Skeletal muscle cell (primary cell): ENCODE measurements around the gene CFAP70.
"Not testable (repeated sequence)": the region's sequence is repeated elsewhere in the genome, so short reads cannot be mapped to it uniquely, and the experiment has no call there.

Experiments used
- DNase-seq: peaks from one replicate; pipeline ENCODE4 v3.0.0-alpha.2; 2010; ENCODE audit warnings: low read depth
- H3K4me3 ChIP-seq: 2 replicates; pipeline ENCODE4 v1.5.1; 2011; ENCODE audit warnings: low read depth, mild to moderate bottlenecking, control low read depth, low read length, moderate library complexity

Gene CFAP70

GRCh38 chr10:73262105-73262730 is 96.4 kb downstream of the CFAP70 start:
- H3K4me3 ChIP-seq = no peak overlapping the region
- DNase-seq = peak; percentile 66

DNA sequence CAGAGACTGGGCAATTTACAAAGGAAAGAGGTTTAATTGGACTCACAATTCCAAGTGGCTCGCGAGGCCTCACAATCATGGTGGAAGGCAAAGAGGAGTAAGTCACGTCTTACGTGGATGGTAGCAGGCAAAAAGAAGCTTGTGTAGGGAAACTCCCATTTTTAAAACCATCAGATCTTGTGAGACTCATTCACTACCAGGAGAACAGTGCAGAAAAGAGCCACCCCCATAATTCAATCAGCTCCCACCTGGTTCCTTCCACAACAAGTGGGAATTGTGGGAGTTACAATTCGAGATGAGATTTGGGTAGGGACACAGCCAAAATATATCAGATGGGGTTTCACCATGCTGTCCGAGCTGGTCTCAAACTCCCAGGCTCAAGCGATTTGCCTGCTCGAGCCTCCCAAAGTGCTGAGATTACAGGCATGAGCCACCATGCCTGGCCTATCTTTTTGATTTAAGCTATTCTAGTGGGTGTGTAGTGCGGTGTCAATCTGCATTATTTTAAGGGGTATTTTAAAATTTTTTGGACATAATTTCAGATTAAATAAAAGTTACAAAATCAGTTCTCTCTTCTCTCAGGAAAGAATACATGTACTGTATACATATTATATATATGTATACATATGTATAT is 97.2 kb downstream of the CFAP70 start:
- DNase-seq = no peak

DNA sequence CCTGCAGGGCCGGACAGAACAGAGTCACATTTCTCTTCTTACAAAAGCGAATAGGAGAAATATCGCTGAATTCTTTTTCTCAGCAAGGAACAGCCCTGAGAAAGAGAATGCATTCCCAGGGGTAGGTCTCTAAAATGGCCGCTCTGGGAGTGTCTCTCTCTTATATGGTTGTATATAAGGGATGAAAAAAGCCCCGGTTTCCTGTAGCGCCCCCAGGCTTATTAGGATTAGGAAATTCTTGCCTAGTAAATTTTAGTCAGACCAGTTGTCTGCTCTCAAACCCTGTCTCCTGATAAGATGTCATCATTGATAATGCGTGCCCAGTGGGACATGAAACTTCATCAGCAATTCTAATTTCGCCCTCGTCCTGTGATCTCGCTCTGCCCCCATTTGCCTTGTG is 100.1 kb downstream of the CFAP70 start:
- H3K4me3 ChIP-seq, DNase-seq: not testable (repeated sequence)

More for the DNA sequence above, 97.2 kb downstream of the CFAP70 start:
- no peak overlapping the region for H3K4me3 ChIP-seq

- H3K4me3 ChIP-seq = peak overlapping the region; percentile 64
- no peak for DNase-seq
Measured at GRCh38 chr10:73253225-73253555, 105.5 kb downstream of the CFAP70 start.

DNA sequence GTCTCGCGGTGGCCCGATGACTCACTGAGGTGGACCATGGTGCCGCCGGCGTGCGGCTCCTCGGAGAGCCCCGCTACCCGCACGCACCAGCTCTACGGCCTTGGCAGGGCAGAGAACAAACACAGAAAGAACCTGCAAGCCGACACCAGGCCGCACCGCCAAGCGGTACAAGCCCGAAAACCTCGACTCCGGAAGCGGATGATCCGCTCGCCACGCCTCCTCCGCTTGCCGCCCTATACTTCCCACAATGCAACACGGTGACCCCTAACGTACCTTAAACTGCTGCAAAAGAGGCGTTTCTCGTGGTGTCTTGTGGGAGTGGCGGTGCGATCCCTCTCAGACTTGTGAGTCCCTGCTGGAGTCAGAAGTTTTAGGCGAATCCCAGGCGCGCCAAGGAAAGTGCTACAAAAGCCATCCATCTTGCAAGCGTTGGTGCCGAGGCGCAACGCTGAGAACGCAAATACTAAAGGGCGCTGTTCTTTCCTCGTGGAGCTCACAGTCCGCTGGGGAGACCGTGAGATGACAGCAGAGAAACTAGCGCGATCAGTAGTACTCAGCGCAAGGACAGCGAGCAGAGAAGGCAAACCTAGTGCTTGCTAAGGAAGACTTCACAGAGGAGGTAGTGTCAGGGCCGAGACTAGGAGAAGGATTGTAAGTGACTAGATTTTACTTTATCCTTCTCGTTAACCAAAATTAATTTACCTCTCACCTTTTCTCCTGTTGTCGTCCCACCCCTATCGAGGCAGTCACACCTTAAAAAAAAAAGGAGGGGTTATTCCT is 106.0 kb downstream of the CFAP70 start, which contains the start of gene MRPS16:
Gene MRPS16 (minus strand): TSS at position 200 of the 780 bp plus-strand sequence. CDS start 162 bp downstream, at position 38.
- H3K4me3 ChIP-seq = peak within 1 kb of the TSS; percentile 64
- peak; percentile 93 for DNase-seq

- DNase-seq = no peak
- H3K4me3 ChIP-seq = peak overlapping the region; percentile 64
Measured at GRCh38 chr10:73251683-73252444, 106.8 kb downstream of the CFAP70 start.

DNA sequence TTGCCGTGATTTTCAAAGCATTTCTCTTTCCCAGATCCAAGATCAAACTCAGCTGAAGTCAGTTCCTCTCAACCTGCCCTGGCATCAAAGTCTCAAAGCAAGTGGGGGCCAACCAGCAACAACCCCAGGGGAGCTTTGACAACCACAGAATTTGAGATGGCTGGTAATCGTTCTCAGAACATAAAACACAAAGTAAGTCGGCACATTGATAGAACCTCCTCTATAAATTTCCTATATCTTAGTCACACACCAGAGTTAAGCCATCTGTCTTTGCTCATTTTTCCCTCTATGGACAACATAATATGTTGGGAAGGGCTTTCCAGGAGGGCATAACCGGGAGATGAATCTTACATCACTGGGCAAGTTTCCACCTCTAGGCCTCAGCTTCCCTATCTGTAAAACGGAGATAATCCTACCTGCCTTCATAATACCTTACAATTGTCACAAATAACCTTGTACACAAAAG is 110.4 kb downstream of the CFAP70 start:
- H3K4me3 ChIP-seq = no peak overlapping the region
- DNase-seq = no peak

DNA sequence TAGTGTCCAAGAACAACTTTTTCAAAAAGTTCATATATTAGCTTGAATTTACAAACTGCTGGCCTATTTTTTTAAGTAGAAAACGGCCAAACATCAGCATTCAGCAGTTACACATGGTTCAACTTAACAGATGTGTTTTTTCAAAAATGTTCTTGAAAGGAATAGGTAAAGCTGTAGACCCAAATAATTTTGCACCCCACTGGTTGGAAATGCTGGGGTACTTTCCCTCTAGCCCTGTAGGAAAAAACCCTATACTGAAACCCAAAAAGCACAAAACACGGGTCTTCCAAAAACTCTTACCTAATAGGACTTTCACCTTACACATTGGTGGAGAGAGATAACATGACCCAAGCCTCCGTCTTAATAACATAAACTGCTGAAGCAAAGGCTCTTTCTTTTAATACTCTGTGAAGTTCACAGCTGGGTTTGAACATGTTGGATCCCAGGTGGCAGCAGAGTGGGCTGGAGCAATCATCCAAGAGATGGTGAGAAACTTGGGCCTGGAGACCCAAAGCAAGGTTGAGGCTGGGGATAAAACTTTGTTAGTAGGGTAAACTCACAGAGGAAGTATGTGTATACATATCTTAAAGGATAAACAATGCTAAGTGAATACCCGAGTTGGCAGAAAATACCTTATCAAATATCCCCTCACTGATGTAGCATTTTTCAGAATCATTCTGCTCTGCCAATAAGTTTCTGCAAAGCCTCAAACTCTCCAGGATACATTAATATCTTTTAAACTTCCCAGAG is 111.0 kb downstream of the CFAP70 start:
- DNase-seq = no peak
- peak overlapping the region; percentile 87 for H3K4me3 ChIP-seq

- H3K4me3 ChIP-seq = peak within 1 kb of the TSS; percentile 87
- DNase-seq = peak; percentile 78
Measured at GRCh38 chr10:73246646-73247508, 111.8 kb downstream of the CFAP70 start, which contains the start of gene DNAJC9. Gene DNAJC9, minus strand, starts transcription at chr10:73247255. Its CDS starts 66 bp downstream, at chr10:73247189.

DNA sequence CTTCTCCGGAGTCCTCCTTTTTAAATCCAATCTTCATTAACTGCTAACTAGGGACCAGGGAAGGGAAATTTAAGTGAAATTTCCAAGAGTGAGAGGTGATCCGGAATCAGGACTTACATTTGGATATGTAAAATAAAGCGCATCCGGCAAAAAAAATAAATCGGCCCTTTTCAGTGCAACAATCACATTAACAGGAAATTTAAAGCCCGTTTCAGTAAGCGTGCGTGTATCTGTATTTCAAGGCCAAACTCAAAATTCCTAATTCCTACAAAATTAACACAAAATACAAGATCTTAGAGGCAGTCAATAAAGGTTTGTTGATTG is 112.4 kb downstream of the CFAP70 start:
- no peak for DNase-seq
- peak overlapping the region; percentile 87 for H3K4me3 ChIP-seq

- DNase-seq = no peak
Measured at GRCh38 chr10:73244866-73245477, 113.7 kb downstream of the CFAP70 start.

DNA sequence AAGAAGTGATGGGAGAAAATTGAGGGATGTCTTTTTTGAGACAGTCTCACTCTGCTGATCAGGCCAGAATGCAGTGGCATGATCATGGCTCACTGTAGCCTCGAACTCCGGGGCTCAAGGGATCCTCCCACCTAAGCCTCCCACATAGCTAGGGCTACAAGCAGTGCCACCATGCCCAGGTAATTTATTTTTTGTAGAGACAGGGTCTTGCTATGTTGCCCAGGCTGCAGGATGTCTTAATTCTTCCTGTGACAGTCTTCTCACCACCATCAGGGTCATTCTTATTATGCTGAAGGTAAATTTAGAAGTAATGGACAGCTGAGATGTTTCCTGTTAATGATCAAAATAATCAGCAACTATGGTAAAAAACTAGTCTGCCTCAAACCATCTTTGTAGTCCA is 118.8 kb downstream of the CFAP70 start:
- H3K4me3 ChIP-seq = no peak overlapping the region
- DNase-seq = no peak

More at GRCh38 chr10:73244866-73245477, 113.7 kb downstream of the CFAP70 start:
- peak overlapping the region; percentile 12 for H3K4me3 ChIP-seq

- no peak for DNase-seq
- H3K4me3 ChIP-seq = no peak overlapping the region
Measured at GRCh38 chr10:73238990-73239566, 119.6 kb downstream of the CFAP70 start.

DNA sequence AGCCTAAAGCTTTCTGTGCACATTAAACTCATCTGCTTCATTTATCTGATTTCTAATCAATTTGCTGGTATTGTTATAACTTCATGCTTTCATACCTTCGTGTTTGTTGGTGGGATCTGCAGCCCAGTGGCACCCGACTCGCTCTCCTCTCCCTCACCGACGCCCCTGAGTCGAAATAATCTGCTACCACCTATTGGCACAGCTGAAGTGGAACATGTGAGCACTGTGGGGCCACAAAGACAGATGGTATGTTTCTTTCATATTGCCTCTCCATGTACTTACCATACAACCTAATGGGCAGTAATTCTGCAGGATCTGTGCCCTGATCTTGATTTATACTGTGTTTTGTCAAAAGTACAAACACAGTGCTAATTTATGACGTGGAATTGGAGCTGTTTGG is 124.0 kb downstream of the CFAP70 start:
- no peak overlapping the region for H3K4me3 ChIP-seq
- DNase-seq = no peak

- DNase-seq = no peak
- H3K4me3 ChIP-seq = no peak overlapping the region
Measured at GRCh38 chr10:73233883-73234282, 124.8 kb downstream of the CFAP70 start.

GRCh38 chr10:73232887-73233286 is 125.8 kb downstream of the CFAP70 start:
- no peak for DNase-seq
- no peak overlapping the region for H3K4me3 ChIP-seq

- no peak for DNase-seq
- no peak overlapping the region for H3K4me3 ChIP-seq
Measured at GRCh38 chr10:73229567-73229966, 129.1 kb downstream of the CFAP70 start.
